ENCODE results near the gene ADCYAP1R1. TPM values are rescaled to one million over a fixed set of nuclear protein-coding genes. Genes with fewer than 3 reads are reported as not detected.

ADCYAP1R1 gene
- total and polyA plus RNA-seq, 3 experiments from 2014 or later, result not detected

GRCh38 chr7:31113660-31114059 lies 61.6 kb downstream of the ADCYAP1R1 start:
- H3K4me1 Mint-ChIP-seq, result no peaks in the 10 kb centered on the region
- H3K27ac ChIP-seq (ENCODE audit: low read depth, low read length), result no peak overlapping the region
- H3K27me3 Mint-ChIP-seq, result peaks cover 5 to 12% of the 10 kb centered on the region in 2 donors
- DNase-seq, result no peak
- H3K36me3 Mint-ChIP-seq, result no peaks in the 10 kb centered on the region
- no peak overlapping the region for H3K4me3 ChIP-seq (ENCODE audit: low read length)
- no peaks in the 10 kb centered on the region for H3K36me3 ChIP-seq (ENCODE audit: insufficient read depth, low read length)
- CTCF ChIA-PET, result no interaction called here
- peaks cover 0 to 4% (median 0%) of the 10 kb centered on the region in 5 donors for H3K9me3 Mint-ChIP-seq
- no peak overlapping the region for H3K4me3 Mint-ChIP-seq
- H3K27me3 ChIP-seq (ENCODE audit: insufficient read depth, low read length, poor library complexity, severe bottlenecking), result no peaks in the 10 kb centered on the region
- H3K27ac Mint-ChIP-seq, result no peak overlapping the region
- H3K4me1 ChIP-seq (ENCODE audit: insufficient read depth, low read length), result no peaks in the 10 kb centered on the region
- POLR2A ChIA-PET, result no interaction called here
- no peaks in the 10 kb centered on the region for H3K9me3 ChIP-seq (ENCODE audit: low read length)

- DNase-seq, result no peak
- H3K27ac Mint-ChIP-seq, result no peak overlapping the region
Observed at GRCh38 chr7:31114593-31115343, 62.7 kb downstream of the ADCYAP1R1 start.

GRCh38 chr7:31116615-31117014 lies 64.5 kb downstream of the ADCYAP1R1 start:
- no peaks in the 10 kb centered on the region for H3K36me3 ChIP-seq (ENCODE audit: insufficient read depth, low read length)
- DNase-seq, result no peak
- Mint-ChIP-seq H3K4me3 (no peak overlapping the region), H3K36me3 (no peaks in the 10 kb centered on the region), H3K4me1 (no peaks in the 10 kb centered on the region), H3K27ac (no peak overlapping the region), H3K27me3 (peaks cover 1 to 12% of the 10 kb centered on the region in 2 donors), H3K9me3 (peaks cover 0 to 4% (median 0%) of the 10 kb centered on the region in 5 donors)
- no peaks in the 10 kb centered on the region for H3K4me1 ChIP-seq (ENCODE audit: insufficient read depth, low read length)
- H3K27ac ChIP-seq (ENCODE audit: low read depth, low read length), result no peak overlapping the region
- ChIA-PET POLR2A (no interaction called here), CTCF (no interaction called here)
- no peaks in the 10 kb centered on the region for H3K9me3 ChIP-seq (ENCODE audit: low read length)
- no peaks in the 10 kb centered on the region for H3K27me3 ChIP-seq (ENCODE audit: insufficient read depth, low read length, poor library complexity, severe bottlenecking)
- no peak overlapping the region for H3K4me3 ChIP-seq (ENCODE audit: low read length)

More at GRCh38 chr7:31114593-31115343, 62.7 kb downstream of the ADCYAP1R1 start:
- no peaks in the 10 kb centered on the region for H3K36me3 Mint-ChIP-seq
- Histone ChIP-seq H3K36me3 (ENCODE audit: insufficient read depth, low read length) (no peaks in the 10 kb centered on the region), H3K4me1 (ENCODE audit: insufficient read depth, low read length) (no peaks in the 10 kb centered on the region), H3K9me3 (ENCODE audit: low read length) (no peaks in the 10 kb centered on the region), H3K27ac (ENCODE audit: low read depth, low read length) (no peak overlapping the region), H3K27me3 (ENCODE audit: insufficient read depth, low read length, poor library complexity, severe bottlenecking) (no peaks in the 10 kb centered on the region), H3K4me3 (ENCODE audit: low read length) (no peak overlapping the region)
- H3K9me3 Mint-ChIP-seq, result peaks cover 0 to 4% (median 0%) of the 10 kb centered on the region in 5 donors
- POLR2A ChIA-PET, result no interaction called here
- no peak overlapping the region for H3K4me3 Mint-ChIP-seq
- CTCF ChIA-PET, result no interaction called here
- peaks cover 5 to 12% of the 10 kb centered on the region in 2 donors for H3K27me3 Mint-ChIP-seq
- H3K4me1 Mint-ChIP-seq, result no peaks in the 10 kb centered on the region

- H3K27ac Mint-ChIP-seq, result no peak overlapping the region
Observed at GRCh38 chr7:31119249-31119648, 67.1 kb downstream of the ADCYAP1R1 start.

GRCh38 chr7:31120800-31121513 lies 68.8 kb downstream of the ADCYAP1R1 start:
- Mint-ChIP-seq H3K9me3 (peaks cover 0 to 5% (median 0%) of the 10 kb centered on the region in 5 donors), H3K27me3 (peaks cover 2 to 12% of the 10 kb centered on the region in 2 donors), H3K36me3 (no peaks in the 10 kb centered on the region), H3K4me1 (no peaks in the 10 kb centered on the region), H3K27ac (no peak overlapping the region), H3K4me3 (no peak overlapping the region)
- CTCF ChIA-PET, result interaction anchor here (1.4 to 3.4 kb wide), 2 partner anchors 9 to 13 kb away, joined by 4 to 17 read pairs; no protein-coding TSS in a partner anchor
- H3K27ac ChIP-seq (ENCODE audit: low read depth, low read length), result no peak overlapping the region
- H3K4me3 ChIP-seq (ENCODE audit: low read length), result no peak overlapping the region
- H3K9me3 ChIP-seq (ENCODE audit: low read length), result no peaks in the 10 kb centered on the region
- DNase-seq, result no peak
- no peaks in the 10 kb centered on the region for H3K36me3 ChIP-seq (ENCODE audit: insufficient read depth, low read length)
- H3K27me3 ChIP-seq (ENCODE audit: insufficient read depth, low read length, poor library complexity, severe bottlenecking), result no peaks in the 10 kb centered on the region
- H3K4me1 ChIP-seq (ENCODE audit: insufficient read depth, low read length), result no peaks in the 10 kb centered on the region
- POLR2A ChIA-PET, result no interaction called here

More at GRCh38 chr7:31119249-31119648, 67.1 kb downstream of the ADCYAP1R1 start:
- Mint-ChIP-seq H3K4me1 (no peaks in the 10 kb centered on the region), H3K36me3 (no peaks in the 10 kb centered on the region), H3K27me3 (peaks cover under 1 to 7% of the 10 kb centered on the region in 2 donors), H3K4me3 (no peak overlapping the region), H3K9me3 (peaks cover 0 to 4% (median 0%) of the 10 kb centered on the region in 5 donors)
- Histone ChIP-seq H3K36me3 (ENCODE audit: insufficient read depth, low read length) (no peaks in the 10 kb centered on the region), H3K27me3 (ENCODE audit: insufficient read depth, low read length, poor library complexity, severe bottlenecking) (no peaks in the 10 kb centered on the region), H3K4me1 (ENCODE audit: insufficient read depth, low read length) (no peaks in the 10 kb centered on the region), H3K9me3 (ENCODE audit: low read length) (no peaks in the 10 kb centered on the region), H3K4me3 (ENCODE audit: low read length) (no peak overlapping the region), H3K27ac (ENCODE audit: low read depth, low read length) (no peak overlapping the region)
- ChIA-PET POLR2A (no interaction called here), CTCF (no interaction called here)
- no peak for DNase-seq

GRCh38 chr7:31121601-31122000 lies 69.5 kb downstream of the ADCYAP1R1 start:
- POLR2A ChIA-PET, result no interaction called here
- H3K9me3 Mint-ChIP-seq, result peaks cover 0 to 3% (median 0%) of the 10 kb centered on the region in 5 donors
- peaks cover 4 to 13% of the 10 kb centered on the region in 2 donors for H3K27me3 Mint-ChIP-seq
- H3K27ac Mint-ChIP-seq, result no peak overlapping the region
- Histone ChIP-seq H3K27ac (ENCODE audit: low read depth, low read length) (no peak overlapping the region), H3K36me3 (ENCODE audit: insufficient read depth, low read length) (no peaks in the 10 kb centered on the region), H3K27me3 (ENCODE audit: insufficient read depth, low read length, poor library complexity, severe bottlenecking) (no peaks in the 10 kb centered on the region), H3K9me3 (ENCODE audit: low read length) (no peaks in the 10 kb centered on the region), H3K4me1 (ENCODE audit: insufficient read depth, low read length) (no peaks in the 10 kb centered on the region), H3K4me3 (ENCODE audit: low read length) (no peak overlapping the region)
- no peak overlapping the region for H3K4me3 Mint-ChIP-seq
- no peaks in the 10 kb centered on the region for H3K36me3 Mint-ChIP-seq
- CTCF ChIA-PET, result interaction anchor here (1.4 to 3.4 kb wide), 3 partner anchors 9 to 18 kb away, joined by 3 to 17 read pairs (median 4); no protein-coding TSS in a partner anchor
- no peaks in the 10 kb centered on the region for H3K4me1 Mint-ChIP-seq
- DNase-seq, result no peak

- Mint-ChIP-seq H3K27me3 (peaks cover 6 to 15% of the 10 kb centered on the region in 2 donors), H3K36me3 (no peaks in the 10 kb centered on the region), H3K9me3 (peaks cover 0 to 3% (median 0%) of the 10 kb centered on the region in 5 donors), H3K4me1 (no peaks in the 10 kb centered on the region), H3K4me3 (no peak overlapping the region), H3K27ac (no peak overlapping the region)
- ChIA-PET CTCF (interaction anchor here (0.7 to 3.4 kb wide), 6 partner anchors 9 to 139 kb away, joined by 3 to 17 read pairs (median 3); no protein-coding TSS in a partner anchor), POLR2A (no interaction called here)
- Histone ChIP-seq H3K4me3 (ENCODE audit: low read length) (no peak overlapping the region), H3K27ac (ENCODE audit: low read depth, low read length) (no peak overlapping the region), H3K36me3 (ENCODE audit: insufficient read depth, low read length) (no peaks in the 10 kb centered on the region), H3K27me3 (ENCODE audit: insufficient read depth, low read length, poor library complexity, severe bottlenecking) (no peaks in the 10 kb centered on the region), H3K4me1 (ENCODE audit: insufficient read depth, low read length) (no peaks in the 10 kb centered on the region), H3K9me3 (ENCODE audit: low read length) (no peaks in the 10 kb centered on the region)
- DNase-seq, result no peak
Observed at GRCh38 chr7:31122649-31123058, 70.5 kb downstream of the ADCYAP1R1 start.

- no peaks in the 10 kb centered on the region for H3K36me3 Mint-ChIP-seq
- peaks cover 6 to 16% of the 10 kb centered on the region in 2 donors for H3K27me3 Mint-ChIP-seq
- H3K9me3 ChIP-seq (ENCODE audit: low read length), result no peaks in the 10 kb centered on the region
- ChIA-PET POLR2A (no interaction called here), CTCF (interaction anchor here (0.7 to 3.4 kb wide), 5 partner anchors 8 to 140 kb away, joined by 3 to 17 read pairs (median 3); no protein-coding TSS in a partner anchor)
- no peaks in the 10 kb centered on the region for H3K27me3 ChIP-seq (ENCODE audit: insufficient read depth, low read length, poor library complexity, severe bottlenecking)
- H3K4me1 Mint-ChIP-seq, result no peaks in the 10 kb centered on the region
- H3K27ac ChIP-seq (ENCODE audit: low read depth, low read length), result no peak overlapping the region
- H3K4me1 ChIP-seq (ENCODE audit: insufficient read depth, low read length), result no peaks in the 10 kb centered on the region
- H3K27ac Mint-ChIP-seq, result no peak overlapping the region
- H3K9me3 Mint-ChIP-seq, result peaks cover 0 to 3% (median 0%) of the 10 kb centered on the region in 5 donors
- H3K4me3 Mint-ChIP-seq, result no peak overlapping the region
- H3K36me3 ChIP-seq (ENCODE audit: insufficient read depth, low read length), result no peaks in the 10 kb centered on the region
- DNase-seq, result no peak
- no peak overlapping the region for H3K4me3 ChIP-seq (ENCODE audit: low read length)
Observed at GRCh38 chr7:31123321-31123720, 71.2 kb downstream of the ADCYAP1R1 start.

Data from CD8-positive, alpha-beta memory T cell (primary cell).